Kidney glomerular epithelial cell (primary cell): ENCODE measurements around the gene PRXL2C.
"Not testable (repeated sequence)": the region's sequence is repeated elsewhere in the genome, so short reads cannot be mapped to it uniquely, and the experiment has no call there.

ENCODE experiments used
- DNase-seq: peaks from one replicate; lab custom pipeline; 2025; lab: John Stamatoyannopoulos, UW

PRXL2C gene

DNA sequence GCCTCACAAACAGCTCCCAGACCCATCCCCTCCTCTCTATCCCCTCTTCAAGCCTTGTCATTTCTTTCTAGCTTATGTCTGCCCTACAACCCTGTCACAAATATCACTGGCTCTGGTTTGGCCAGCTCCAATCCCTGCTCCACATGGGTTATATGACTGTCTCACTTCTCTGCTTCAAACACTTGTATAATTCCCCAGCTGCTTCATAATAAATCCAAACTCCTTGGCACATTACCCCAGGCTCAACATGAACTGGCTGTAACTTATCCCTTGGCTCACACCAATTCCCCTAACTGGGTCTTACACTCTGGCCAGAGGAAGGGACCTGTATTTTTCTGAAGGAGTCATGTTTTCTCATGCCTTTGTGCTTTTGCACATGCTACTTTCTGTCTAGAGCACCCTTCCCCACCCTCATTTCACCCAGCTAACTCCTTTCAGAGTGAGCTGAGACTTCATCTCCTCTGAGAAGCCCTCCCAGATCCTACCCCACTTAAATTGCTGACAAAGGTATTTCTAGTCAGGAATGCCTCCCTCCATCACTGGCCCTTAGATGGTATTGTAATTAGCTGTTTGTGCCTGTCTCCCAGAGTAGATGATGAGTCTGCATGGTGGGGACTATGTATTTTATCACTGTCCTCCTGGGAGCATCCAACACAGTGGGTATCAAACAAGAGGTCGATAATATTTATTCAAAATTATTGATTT is 5.3 kb downstream of the PRXL2C start:
- no peak for DNase-seq

DNA sequence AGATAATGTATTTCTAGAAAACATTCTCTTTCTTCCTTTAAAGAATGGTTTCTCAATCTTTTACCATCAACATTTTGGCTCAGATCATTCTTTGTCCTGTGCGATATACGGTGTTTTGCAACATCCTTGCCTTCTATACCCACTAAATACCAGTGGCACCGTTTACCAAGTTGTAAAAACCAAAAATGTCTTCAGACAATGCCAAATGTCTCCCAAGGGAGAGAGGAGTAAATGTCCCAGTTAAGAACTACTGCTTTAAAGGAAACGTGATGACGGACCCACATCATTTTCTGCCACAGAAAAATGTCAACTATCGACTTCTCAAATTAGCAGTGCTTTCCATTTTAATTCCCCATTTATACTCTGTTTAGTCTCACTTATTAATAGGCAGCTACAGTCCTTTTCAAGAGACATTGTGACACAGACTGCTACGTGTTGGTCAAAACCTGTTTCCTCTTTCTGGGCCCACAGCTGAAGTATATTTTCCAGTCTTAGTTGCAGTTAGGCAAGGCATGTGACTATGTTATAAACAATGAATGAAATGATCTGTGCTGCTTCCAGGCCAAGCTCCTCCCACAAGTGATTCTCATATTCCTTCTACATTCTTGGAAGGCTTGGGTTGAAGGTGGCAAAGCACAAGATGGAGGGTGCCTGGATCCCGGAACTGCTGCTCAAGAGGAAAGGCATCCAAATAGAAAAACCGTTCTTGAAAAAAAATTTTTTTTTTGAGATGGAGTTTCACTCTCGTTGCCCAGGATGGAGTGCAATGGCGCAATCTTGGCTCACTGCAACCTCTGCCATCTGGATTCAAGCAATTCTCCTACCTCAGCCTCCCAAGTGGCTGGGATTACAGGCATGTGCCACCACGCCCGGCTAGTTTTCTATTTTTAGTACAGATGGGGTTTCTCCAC is 8.8 kb downstream of the PRXL2C start:
- no peak for DNase-seq

DNA sequence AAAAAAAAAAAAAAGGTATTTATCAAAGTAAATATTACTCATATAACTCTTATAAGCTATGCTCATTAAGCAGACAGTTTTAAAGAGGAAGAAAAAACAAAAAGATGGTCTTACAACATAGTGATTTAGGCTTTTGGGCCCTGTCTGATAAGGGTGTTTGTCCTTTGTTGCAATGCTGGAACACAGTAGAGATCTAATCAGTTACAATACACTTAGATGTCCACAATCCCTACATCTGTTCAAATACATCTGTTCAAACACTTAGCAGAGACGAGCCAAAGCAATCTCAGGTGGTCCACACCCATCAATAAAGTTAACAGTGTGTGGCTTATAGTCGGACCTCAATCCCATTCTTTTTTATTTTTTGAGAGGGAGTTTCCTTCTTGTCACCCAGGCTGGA is 11.0 kb downstream of the PRXL2C start:
- no peak for DNase-seq

DNA sequence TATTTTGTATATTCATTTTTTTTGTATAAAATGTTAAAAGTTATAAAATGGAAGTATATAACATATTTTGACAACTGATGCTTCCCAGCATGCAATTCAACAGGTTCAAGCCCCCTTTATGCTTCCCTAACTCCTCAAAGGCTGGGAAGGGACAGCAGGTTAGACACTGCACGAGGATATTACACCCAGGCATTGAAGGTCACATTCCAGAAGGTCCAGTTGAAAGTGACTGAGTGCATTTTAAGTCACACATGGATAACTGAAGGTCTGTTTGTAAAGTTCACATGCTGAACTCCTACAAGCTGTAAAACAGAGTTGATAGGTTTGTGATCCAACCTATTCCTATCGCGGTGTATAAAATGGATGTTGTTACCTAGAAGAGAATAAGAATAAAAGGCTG is 13.6 kb downstream of the PRXL2C start:
- DNase-seq, result no peak

DNA sequence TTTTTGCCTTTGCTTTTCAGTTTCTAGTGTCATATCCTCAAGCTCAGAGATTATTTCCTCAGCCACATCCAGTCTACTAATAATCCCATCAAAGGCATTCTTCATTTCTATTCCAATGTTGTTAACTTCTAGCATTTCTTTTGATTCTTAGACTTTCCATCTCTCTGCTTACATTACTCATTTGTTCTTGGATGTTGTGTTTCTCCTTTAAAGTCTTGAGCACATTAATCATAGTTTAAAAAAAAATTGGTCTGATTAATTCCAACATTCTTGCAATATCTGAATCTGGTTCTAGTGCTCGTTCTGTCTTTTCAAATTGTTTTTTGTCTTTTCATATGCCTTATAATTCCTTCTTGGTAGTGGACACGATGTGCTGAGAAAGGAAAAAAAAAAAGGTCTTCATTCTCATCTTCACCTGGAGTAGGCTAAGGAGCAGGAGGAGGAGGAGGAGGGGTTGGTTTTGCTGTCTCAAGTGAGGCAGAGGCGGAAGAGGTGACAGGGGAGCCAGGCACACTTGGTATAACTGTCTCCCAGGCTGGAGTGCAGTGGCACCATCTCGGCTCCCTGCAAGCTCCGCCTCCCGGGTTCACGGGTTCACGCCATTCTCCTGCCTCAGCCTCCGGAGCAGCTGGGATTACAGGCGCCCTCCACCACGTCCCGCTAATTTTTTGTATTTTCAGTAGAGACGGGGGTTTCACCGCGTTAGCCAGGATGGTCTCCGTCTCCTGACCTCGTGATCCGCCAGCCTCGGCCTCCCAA is 16.3 kb downstream of the PRXL2C start:
- DNase-seq, result no peak

DNA sequence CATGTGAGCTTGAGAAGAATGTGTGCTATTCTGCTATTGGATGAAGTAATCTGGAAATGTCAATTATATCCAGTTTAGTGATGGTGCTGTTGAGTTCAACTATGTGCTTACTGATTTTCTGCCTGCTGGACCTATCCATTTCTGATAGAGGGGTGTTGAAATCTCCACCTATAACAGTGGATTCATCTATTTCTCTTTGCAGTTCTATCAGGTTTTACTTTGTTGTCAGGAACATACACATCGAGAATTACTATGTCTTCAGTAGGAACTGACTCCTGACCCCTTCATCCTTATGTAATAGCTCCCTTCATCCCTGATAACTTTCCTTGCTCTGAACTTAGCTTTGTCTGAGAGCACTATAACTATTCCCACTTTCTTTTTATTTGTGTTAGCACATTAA is 18.7 kb downstream of the PRXL2C start:
- DNase-seq, result no peak

DNA sequence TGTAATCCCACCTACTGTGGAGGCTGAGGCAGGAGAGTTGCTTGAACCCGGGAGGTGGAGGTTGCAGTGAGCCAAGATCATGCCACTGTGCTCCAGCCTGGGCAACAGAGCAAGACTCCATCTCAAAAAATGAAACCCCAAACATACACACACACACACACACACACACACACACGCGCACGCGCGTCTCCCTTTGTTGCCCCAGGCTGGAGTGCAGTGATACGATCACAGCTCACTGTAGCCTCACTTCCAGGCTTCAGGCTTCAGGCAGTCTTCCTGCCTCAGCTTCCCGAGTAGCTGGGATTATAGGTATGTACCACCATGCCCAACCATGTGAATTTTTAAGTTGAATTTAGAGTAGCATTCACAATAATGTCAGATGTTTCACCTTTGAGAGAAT is 21.5 kb downstream of the PRXL2C start:
- DNase-seq, result not testable (repeated sequence)

DNA sequence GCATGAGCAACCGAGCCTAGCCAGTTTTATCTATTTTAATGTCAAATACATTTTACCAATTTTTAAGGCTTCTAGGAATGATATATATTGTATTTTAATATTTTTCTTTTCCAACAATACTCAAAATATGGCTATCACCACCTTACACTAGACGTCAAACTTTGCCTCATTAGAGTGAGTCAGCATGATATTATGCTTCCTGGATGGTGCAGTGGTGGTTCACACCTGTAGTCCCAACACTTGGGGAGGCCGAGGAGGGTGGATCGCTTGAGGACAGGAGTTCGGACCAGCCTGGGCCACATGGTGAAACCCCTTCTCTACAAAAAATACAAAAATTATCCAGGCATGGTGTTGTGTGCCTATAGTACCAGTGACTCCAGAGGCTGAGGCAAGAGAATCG is 28.2 kb downstream of the PRXL2C start:
- no peak for DNase-seq

DNA sequence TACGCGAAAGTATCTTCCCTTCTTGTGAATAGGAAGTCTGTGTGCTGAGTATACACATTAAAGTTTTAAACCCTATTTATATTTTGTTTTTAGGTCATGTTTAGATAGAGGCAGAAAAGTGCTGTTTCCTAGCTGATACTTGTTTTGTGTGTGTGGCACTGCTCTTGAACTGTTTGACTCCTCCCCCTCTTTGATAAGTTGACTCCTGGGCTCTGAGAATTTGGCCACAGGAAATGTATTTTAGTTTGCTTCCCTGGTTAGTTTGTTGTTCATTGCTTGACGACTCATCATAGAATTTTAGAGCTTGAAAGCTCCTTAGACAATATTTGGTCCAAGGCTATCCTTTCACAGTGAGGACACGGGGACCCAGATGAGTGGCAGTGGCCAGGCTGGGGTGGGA is 33.5 kb downstream of the PRXL2C start:
- DNase-seq, result no peak

DNA sequence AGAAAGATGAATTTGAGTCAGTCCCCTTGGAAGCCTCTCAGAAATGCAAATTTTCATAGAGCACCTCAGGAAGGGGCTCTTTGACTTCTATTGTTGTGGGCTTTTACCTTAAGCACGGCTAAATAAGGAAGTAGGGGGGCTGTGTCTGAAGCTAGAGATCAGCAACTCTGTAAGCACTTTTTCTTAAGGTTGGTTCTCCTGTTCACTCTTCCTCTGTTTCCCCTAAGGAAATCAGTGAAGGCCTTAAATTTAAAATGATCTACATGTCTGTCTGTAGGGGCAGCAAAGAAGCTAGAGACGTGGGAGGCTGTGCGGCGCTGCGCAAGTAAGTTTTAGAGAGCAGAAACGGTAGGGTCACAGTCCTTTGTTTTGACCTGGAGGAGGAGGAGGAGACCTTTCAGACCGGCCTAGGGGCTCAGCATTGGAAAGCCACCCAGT is 34.3 kb downstream of the PRXL2C start:
- no peak for DNase-seq

DNA sequence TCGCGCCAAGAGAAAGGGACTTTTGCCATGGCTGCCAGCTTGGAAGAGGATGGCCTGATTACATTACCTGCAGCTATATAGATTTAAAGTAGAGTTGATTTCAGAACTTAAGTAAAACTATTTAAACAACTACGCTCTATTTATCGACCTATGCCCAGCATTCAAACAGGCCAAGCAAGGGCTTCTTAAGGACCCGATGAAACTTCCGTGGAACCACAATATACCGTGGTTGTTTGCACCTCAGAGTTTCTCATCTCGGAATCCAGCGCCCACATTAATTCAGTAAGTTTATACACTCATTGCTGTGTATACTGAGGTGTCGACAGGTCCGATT is 35.0 kb downstream of the PRXL2C start:
- DNase-seq, result no peak

DNA sequence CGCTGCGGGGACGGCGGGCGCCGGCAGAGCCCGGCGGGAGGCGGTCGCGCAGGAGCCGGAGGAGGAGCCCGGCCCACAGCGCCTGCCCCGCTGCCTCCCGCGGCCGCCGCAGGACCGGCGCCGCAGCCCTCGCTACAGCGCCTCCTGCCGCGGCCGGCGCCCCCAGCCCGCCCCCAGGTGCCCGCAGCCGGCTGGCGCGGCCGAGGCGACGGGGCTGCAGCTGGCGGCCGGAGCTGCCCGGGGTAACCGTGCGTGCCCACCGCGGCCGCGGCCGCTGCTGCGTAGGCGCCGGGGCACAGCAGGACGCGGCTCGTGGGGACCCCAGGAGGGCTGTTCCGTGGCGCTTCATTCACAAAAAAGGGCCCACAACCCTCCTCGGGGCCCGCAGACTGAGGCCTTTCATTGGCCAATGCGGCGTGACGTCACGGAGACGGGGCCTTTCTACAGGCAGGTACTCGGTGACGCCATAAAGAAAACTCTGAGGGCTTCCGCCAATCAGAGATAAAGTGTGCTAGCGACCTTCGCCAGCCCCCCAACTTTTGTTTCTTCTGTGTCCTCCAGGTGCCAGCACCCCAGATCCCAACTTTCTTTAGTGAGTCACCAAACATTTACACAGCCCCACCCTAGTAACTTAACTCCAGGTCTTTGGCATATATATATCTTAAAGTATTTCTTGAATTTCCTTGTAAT is 35.5 kb downstream of the PRXL2C start, which contains the start of gene CDC14B:
Gene CDC14B (minus strand): TSS at position 353 of the 690 bp plus-strand sequence. CDS start 465 bp downstream, outside the sequence.
- DNase-seq, result peak; percentile 89

DNA sequence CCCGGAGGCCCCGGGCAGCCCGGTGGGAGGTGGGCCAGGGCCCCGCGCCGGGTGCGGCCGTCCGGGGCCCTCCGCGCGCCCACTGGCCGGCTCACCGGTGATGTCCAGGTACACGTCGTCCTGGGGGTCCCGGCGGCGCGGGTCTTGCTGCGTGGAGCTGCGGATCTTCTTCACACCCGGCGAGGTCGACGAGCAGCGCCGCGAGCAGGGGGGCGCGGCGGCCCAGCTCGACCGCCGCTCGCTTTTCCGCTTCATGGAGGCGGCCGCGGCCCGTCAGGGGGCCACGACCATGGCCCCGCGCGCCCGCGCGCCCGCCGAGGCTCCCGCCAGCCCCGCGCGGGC is 36.0 kb downstream of the PRXL2C start:
- DNase-seq, result no peak

DNA sequence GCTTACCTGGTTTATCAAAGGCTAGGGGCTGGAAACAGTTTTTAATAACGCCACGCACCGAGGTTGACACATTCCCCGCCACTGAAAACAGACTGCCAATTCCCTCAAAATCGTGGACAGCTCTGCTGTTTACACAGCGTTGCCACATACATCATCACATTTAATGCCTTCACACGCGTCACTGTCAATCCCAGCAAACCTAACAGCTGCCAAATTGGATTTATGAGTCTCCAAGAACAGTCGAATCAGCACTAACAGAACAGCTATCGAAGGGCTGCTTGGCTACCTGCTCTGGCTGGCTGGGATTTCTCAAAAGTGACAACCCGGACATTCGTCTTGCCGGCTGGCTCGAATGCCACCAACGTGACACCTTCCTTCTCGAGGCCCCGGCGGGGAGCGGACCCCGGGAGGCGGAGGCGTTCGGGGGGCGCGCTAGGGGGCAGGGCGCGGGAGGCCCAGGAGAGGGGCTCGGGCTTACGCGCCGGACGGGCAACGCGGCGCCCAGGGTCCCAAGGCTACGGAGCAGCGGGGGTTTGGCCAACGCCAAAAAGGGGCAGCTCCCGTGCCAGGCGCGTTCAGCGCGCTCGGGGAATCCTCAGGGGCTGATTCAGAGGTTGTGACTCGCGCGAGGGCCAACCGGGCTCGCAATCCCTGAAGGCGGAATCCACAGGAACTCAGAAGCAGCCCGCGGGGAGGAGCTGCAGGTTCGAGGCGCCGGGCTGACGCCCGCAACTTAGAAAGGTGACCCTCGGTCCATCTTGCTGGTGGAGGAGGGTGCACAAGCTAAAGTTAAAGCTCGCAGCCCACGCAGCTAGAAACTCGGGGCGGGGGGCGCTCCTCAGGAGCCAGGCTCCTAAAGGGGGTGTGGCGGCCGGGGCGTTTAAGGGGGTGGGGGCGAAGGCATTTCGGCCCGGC is 36.7 kb downstream of the PRXL2C start:
- peak; percentile 47 for DNase-seq

DNA sequence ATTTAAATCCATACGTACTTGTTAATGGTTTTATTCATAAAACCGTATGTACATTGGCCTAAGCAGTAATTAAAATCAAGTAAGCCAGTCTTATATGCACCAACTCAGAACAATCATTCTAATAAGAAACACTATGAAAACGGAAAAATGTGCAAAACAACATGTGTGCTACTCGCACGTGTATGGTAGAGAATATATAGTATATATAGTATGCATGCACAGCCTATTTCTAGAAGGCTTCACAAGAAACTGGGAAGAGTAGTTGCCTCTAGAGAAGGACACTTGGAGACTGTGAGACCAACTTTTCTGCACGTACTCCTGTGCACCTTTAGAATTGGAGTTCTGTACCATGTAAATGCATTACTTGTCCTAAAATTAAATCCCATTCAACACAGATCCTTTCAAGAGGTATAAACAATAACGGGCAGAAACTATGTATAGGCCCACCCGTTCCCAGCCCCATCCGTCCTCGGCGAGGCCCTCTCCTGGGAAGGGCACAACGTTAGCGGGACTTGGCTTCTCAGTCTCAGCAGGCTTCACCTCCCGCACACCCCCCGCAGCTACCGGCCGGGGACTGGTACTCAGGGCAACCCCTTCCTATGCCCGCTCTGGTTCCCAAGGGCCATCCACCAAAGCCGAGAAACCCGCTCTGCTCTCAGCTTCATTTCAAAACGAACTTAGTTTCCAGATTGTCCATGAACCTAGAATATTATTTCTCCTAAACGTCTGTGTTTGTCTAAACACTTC is 37.5 kb downstream of the PRXL2C start:
- no peak for DNase-seq

DNA sequence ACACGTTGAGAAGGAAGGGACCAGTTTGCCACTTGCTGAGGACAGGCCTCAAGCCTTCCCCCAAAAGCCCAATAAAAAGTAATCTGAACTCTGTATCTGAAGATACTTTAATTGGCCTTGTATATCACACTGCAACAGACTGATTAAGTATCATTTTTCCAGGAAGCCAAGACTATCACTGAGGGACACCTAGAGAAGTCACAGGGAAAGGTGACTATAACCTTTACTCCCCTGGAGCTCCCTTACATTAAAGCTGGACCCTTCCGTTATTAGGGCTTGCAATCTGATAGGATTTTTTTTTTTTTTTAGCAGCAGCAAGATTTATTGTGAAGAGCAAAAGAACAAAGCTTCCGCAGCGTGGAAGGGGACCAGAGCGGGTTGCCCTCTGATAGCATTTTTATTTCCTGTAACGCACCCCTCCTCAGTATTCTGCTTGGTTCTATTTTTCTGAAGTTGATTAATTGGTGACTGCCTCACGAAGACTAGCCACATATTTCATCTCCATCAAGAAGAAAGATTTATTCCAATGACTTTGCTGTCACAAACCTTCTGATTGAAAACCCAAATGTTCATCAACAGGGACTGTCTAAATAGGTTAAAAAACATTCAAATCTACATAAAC is 38.2 kb downstream of the PRXL2C start:
- DNase-seq, result no peak

DNA sequence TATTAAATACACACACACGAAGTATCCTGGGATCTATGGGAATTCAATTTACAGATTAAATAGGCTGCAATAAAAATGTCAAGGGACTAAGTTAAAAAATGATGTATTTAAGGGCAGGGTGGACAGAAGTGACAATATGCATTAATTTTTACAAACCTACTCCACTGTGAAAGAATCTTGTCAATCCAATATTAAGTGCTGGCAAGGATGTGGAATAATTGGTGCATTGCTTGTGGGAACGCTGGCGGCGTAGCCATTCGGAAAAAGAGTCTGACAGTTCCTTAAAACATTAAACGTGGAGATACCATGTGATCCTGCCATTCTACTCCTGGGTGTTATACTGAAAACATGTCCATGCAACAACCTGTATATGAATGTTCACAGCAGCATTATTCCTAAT is 39.7 kb downstream of the PRXL2C start:
- no peak for DNase-seq

DNA sequence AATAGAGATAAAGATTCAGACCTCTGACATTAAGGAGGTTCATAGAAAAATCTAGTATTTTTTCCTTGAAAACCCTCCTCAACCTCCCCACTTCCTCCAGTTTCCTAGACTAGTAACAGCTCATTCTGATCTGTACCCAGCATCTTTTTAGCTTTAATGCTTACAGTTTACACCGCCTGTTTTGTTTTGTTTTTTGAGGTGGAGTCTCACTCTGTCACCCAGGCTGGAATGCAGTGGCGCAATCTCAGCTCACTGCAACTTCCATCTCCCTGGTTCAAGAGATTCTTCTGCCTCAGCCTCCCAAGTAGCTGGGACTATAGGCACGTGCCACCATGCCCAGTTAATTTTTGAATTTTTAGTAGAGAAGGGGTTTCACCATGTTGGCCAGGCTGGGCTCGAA is 40.5 kb downstream of the PRXL2C start:
- not testable (repeated sequence) for DNase-seq

DNA sequence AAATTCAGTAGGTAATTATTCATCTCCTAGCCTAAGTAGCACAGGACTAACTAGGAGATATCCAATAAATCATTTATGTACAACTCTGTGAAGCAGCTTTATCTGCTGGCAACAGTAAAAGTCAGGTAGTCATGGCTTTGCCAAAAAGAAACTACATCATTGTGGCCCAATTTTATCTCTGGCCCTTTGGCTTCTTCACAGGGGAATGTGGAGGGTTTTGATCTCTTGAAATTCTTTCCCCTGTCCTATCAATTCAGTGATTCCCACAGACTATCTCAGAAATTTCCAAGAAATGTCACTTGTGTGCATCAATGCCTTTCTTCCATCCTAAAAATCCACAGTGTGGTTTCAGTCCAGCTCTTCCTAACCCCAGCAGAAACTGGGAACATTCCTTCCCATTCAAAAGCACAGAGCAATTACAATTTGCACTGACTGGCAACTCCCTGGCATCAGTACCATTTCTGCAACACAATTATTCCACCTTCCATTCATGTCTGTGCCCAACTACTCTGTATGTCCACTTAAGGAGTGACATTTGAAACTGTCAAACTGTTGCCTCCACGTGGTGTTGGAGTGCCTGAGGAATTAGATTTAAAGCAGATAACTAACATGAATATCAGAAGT is 42.0 kb downstream of the PRXL2C start:
- DNase-seq, result no peak
